Glomerular visceral epithelial cell (primary cell): ENCODE measurements around the gene ANKS6.

Experiments used
- DNase-seq: peaks from one replicate; pipeline ENCODE4 v3.0.0-alpha.2; 2016; ENCODE audit errors: extremely low spot score

Gene ANKS6

DNA sequence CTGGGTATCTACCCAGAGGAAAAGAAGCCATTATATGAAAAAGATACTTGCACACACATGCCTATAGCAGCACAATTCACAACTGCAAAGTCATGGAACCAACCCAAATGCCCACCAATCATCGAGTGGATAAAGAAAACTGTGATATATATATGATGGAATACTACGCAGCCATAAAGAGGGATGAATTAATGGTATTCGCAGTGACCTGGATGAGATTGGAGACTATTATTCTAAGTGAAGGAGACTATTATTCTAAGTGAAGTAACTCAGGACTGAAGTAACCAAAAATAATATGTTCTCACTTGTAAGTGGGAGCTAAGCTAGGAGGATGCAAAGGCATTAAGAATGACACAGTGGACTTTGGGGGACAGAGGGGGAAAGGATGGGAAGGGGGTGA, 57.6 kb downstream of the ANKS6 start:
- no peak for DNase-seq

DNA sequence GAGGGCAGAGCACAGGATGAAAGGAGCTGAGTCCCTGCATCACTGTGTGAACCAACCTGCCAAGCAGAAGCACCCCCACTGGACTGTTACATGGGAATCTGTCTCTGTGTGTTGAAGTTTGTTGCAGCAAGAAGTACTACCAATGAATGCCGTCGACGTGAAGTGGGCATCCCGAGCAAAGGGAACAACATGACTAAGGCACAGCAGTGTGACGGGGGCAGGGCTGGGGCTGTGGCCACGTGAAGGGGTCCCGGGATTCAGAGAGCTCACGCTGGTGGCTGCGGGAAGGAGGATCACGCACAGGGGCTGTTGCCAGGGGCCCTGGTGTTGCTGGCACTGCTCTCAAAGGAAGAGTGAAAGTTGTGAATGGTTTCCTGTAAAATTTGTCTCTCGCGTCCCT, 60.1 kb downstream of the ANKS6 start:
- no peak for DNase-seq

DNA sequence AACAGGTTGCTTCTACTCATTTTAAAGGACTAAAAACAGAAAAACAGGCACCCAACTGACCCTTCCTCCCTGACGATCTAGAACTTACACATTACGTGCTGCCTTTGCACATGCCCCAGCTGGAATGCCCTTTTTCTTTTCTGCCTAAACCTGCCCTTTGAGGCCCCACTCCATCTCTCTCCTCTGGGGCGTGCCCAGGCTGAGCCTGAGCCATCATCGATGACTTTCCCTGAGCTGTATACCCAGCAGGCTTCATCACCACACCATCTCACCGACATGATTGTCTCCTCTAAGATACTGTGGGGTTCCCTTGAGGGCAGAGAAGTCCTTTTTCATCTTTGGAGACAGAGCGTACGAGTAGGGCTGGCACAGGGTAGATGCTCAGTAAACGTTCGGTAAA, 63.6 kb downstream of the ANKS6 start:
- no peak for DNase-seq

DNA sequence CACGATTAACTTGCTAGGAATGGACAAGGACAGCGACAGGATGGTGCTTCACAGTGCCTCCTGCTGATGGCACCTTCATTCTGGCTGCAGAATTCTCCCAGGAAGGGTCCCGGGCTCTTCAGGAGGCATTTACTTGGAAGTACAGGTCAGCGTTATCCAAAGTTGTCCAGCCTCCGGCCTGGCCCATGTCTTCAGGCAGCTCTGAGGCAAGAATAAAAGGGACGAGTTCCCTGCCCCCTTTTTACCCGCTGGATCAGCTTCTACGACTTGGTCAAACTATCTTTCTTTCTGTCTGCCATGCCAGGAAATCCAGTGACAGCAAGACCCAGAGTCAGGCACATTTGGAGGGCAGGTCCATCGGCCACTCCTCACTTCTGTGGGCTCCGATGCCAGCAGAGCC, 64.3 kb downstream of the ANKS6 start:
- DNase-seq = no peak

DNA sequence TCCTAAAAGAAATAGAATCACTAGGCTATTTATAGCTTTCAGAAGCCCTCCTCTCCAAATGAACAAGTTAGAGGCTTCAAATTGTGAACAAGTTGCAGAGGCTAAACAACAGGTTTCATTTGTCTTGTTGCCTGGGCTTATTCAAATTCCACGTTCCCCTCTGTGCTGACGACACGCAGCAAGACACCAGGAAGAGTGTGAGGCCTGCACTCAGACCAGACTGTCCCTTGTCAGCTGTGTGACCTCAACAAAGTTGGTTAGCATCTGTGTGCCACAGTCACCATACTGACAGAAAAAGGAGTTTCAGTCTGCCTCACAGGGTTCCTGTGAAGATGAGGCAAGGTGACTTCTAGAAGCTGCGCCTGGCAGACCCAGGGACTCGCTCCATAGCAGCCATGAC, 65.5 kb downstream of the ANKS6 start:
- DNase-seq = no peak

DNA sequence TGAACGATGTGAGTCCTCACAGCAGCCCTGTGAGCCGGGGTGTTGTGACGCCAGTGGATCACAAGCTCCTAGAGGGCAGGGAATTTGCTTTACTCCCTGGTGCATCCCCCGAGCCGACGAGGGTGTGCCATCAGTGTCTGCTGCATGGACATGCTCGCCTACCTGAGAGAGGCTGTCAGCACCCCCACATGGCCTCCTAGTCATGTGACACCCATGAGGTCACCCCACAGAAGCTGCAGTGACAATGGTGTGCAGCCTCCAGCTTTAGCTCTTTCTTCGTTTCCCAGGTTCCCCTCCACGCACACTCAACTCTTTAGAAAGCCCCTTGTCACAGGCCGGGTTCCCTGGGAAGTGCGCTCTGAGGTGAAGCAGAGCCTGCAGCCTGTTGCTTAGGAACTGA, 67.9 kb downstream of the ANKS6 start:
- DNase-seq = no peak

DNA sequence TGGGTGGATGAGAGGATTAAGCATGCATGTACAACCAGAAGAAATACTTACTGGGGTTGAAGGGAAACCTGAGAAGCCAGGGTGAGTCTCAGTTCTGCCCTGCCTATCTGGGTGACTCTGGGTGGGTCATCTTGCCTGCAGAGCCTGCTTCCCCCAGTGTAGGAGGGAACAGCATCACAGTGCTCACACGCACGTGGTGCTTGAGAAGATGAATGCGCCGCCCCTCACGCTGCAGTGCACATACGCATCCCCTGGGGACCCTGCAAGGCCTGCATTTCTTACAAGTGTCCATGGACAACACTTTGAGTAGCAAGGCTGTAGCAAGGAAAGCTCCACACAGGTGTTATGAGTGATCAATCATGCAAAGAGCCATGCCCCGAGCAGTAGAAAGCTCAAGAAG, 68.9 kb downstream of the ANKS6 start:
- no peak for DNase-seq

DNA sequence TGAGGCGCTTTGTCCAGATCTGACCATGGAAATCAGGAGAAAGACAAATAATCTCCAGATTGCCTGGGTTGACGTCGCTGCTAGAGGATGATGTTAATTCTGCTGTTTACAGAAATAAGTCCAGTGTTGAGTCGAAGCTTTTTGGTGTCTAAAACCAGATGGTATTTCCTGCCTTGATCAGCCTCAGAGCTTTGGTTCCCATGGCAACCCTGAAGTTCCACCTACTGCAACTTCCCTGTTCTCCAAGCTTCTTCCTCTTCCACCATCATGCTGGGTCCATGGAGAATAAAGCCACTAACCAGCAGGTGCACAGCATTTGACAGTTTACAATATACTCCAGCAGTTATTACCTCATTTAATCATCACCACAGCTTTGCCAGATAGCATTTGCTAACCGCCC, 69.6 kb downstream of the ANKS6 start:
- DNase-seq = no peak

DNA sequence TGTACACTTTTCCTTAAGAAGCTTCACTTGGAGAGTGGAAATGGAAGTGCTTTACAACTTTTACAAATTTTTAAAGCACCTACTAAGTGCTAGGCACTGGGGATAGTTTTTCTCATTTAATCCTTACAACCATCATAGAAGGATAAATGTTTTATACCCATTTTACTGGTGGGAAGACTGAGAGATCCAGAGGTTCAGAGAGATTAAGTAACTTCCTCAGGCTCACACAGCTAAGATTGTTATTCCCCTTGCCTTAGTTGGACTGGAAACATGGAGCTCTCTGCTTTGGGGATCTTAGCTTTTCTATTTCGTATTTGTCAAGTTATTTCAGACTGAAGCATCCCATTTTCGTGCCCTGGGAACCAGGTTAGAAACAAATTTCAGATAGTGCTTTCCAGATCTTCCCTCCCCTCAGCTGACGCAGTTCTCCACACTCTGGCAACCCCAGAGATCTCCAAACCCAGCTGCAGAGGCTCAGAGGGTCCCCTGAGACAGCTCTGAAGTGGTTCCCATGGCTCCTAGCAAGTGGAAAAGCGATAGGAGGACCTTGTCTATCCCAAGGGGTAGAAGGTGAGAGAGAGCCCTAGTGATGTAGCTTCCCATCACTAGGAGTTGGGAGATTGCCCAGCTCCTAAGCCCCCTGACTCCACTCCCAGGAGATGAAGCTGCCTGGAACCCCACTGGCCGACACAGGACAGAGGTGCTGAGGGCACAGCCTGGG, 71.4 kb downstream of the ANKS6 start:
- no peak for DNase-seq

DNA sequence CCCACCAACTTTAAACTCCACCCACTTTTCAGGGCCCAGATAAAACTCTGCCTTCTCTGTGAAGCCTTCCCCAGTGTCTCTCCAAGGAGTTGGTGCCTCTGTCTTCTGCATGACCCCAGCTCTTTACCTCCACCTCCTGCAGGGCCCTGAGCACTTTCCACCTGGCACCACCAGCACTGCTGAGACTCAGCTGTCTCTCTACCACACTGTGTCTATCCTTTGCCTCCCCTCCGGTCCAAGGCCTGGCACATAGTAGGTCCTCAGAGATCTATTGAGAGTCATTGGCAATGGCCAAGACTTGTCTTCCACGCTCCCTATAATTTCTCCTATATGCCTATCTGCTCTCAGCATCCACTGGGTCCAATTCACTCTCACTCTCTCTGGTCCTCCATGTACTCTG, 74.7 kb downstream of the ANKS6 start:
- DNase-seq = no peak

DNA sequence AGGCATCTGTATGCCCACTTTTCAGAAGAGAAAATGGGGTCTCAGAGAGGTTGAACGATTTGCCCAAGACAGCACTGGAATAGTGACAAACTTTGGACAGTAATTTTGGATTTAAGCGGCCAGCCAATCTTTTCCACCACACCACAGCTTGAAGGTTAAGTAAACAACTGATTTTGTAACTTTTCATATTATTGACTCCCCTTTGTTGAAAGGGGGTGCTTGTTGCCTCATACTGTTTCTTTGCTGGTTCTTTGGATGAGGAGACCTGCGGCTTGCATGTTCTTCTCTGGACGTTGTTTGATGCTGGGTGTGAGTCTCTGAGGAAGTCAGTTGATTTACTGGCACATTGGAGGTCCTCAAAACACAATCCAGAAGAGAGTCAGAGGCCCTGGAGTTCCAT, 76.0 kb downstream of the ANKS6 start:
- no peak for DNase-seq

DNA sequence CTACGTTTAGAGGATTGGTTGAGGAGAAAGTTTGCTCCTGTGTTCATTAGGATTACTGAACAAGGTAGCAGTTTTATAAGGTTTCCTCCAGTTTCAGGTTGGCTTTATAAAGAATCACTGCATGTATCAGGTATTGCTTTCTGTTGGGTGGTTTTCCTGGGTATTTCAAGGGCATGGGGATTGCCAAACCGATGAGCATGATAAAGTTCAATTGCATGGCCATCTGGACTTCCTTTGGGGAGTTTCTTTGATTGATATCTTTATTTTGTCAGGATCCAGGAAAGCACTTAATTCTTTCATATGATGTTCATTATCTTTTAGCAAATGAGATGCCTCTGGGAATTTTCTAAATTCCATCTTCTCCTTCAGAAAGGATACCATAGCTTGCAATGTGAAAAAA, 77.3 kb downstream of the ANKS6 start:
- no peak for DNase-seq

DNA sequence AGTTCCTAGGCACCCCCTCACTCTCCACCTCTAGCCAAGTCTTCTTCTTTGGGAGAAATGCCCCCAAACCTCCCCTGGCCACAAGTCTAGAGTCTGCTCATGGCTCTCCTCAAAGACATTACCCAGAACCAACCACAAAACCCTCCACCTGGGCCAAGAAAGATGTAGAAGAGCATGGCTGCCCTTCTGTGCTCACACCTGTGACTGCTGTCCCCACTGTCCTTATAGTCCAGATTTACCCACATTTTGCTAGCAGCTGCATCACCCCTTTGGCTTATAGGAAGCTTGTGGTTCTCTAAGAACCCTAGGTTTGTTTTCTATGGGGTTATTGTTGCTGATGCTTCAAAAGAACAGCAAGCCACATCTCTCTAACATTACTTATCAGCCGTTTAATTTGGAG, 81.5 kb downstream of the ANKS6 start:
- DNase-seq = no peak

DNA sequence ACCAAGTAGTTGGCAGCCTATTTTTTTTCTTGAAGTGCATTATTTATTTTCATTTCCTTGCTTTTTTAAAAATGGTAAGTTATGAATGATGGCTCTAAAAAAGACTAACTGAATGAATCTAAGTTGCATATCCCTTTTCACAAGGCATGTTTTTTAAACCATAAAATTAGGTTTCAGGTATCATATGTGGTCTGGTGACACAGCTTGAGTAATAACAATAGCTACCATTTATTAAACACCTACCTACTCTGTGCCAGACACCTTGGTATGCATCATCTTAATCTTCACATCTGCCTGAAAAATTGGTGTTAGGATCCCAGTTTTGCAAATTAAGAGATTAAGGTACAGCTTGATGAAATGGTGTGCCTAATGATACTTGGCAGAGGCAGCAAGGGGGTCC, 83.4 kb downstream of the ANKS6 start:
- no peak for DNase-seq

DNA sequence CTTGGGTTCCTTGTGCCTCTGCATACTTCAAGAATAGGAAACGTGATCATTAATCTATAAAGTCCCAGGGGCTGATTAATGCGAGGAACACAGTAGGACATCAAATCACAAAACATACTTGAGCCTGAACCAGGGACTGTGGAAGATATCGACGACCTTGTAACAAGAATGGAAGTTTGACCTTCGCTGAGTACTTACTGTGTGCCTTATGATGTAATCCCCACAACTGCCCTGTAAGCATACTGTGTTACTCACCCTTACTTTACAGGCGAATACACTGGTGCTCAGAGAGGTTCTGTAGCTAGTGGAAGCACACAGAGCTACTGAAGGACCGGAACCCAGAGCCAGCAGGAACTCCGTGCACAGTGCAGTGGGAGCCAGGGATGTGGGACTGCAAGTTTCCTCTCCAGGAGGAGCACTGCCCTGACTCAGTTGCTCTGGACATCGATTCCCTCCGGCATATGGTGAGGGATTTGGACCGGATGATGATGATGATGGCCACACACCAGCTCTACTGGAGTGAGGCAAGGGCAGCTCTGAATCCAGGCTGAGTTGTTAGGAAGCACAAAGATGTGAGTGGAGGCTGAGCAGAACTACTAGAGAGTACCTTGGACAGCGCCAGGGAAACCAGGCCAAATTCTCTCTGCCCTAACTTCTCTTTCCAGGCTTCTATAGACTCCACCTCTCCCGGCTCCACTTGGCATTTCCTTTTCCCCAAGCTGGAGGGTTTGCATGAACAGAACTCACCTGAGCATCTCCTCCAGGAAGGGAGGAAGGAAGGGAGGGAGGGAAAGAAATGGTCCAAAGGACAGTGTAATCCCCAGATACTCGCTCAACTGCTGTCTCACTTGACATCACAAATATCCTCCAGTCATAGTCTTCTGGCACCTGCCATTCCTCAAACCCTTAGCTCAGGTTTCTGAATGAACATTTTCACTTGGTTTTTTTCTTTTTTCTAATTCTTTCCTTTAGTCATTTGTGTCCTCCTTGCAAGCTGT, 86.1 kb downstream of the ANKS6 start:
- DNase-seq = peak; percentile 33

DNA sequence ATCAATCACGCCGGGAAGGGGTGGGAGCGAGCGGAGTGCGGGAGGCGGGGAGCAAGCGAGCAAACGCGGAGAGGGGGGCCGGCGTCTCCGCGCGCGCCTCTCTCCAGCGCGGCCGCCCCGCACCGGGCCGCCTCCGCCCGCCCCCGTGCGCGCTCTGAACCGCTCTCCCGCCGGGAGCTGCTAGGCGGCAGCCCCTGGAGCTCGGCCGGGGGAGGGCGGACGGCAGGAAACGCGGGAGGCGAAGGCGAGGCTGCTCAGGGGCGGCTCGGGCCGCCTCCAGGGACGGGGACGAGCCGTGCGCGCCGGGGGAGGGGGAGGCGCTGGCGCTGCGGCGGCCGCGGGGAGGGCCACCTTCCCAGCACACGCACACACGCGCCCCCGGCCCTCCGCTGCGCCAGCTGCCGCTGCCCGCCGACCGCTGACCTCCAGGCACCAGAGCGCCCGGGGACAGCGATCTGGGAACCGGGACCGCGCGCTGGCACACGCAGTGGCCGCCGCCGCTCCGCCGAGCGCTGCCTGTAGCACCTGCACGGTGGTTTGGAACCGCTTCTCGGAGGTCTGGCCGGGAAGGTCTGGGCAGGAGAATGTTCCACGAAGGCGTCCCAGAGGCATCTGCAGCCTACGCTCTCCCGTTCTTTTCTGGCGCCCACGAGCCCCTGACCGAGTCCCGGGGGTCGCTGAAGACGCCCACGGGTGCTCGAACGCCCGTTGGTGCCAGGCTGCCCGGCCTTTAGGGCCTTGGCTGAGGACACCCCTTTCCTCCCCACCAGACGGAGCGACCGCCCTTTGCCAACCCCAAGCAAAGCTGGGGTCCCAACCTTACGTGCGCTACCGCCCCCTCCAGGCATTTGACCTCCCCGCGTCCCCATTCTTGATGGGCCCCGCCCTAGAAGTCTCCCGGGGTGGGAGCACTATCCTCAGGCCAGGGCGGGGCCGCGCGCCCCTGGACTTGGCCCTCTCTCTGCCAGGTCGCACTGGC, 87.1 kb downstream of the ANKS6 start, which contains the start of gene GABBR2:
Gene GABBR2 (minus strand): TSS at position 3 of the 979 bp plus-strand sequence. CDS start 198 bp downstream, outside the sequence.
- peak; percentile 15 for DNase-seq

DNA sequence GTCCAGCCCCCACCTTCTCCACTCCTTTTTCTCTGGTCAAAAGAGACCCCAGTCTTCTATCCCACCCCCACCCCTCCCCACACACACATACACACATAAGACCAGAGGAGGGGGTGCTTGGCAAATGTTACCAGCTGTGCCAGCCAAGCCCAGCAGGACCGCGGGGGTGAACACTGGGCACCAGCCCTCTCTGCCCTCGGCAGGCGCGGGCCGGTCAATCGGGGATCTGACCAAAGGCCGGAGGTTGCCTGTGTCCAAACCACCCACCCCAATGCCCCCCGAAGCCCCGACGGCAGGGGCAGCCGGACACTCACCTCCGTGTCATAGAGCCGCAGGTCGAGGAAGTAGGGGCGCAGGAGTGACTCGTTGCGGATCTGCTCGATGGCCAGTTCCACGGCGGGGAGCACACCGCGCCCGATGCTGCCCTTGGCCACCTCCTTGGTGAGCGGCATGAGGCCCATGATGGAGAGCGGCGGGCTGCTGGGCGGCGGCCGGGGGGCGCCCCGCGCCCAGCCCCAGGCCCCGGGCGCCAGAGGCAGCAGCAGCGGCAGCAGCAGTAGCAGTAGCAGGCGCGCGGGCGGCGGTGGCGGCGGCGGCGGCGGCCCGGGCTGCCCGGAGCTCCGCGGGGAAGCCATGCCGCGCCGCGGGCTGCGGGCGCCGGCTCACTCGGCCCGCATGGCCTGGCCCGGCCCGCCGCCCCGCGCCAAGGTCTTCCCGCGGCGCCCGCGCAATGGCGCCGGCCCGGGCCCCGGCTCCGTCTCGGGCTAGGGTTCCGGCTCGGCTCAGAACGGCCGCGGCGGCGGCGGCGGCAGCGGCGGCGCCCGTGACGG, 88.0 kb downstream of the ANKS6 start:
- no peak for DNase-seq

DNA sequence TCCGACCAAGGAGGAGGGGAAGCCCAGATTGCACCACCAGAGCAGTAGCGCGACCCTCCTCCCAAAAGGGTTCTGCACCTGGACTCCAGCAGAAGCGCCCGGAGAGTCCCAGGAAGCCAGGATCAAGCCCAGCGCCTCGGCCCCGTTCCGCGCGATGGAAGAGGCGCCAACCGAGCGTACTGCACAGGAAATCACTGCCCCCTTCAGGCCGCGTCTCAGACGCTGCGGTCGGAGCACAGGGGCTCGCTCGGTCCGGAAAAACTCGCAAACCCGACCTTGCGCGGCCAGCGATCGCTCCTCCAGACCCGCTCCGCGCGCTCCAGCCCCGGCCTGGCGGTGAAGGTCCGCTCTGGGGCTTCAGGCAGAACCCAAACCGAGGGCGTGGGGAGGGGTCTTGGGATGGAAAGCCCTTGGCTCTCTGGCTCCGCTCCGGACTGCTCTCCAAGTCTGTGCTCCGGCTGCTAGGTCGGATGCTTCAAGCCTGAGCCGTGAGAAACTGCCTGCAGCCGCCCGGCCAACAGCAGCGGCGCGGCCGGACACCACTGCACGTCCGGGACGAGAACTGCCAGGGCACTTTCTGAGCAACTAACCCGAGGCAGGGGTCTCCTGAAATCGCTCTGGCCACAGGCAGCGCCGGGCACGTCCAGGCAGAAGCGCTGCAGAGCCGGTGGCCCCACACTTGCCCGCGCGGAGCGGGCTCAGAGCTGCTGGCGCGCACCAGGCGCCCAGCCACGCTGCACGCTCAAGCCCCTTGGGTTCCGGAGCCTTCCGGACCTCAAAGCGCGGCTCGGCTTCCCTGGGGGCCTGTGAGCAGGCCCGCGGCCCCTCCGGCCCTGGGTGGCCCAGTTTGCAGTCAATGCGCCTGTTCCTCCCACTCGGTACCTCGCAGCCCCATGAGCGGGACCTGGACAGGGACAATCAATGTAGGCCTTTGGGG, 88.9 kb downstream of the ANKS6 start:
- DNase-seq = peak; percentile 68

DNA sequence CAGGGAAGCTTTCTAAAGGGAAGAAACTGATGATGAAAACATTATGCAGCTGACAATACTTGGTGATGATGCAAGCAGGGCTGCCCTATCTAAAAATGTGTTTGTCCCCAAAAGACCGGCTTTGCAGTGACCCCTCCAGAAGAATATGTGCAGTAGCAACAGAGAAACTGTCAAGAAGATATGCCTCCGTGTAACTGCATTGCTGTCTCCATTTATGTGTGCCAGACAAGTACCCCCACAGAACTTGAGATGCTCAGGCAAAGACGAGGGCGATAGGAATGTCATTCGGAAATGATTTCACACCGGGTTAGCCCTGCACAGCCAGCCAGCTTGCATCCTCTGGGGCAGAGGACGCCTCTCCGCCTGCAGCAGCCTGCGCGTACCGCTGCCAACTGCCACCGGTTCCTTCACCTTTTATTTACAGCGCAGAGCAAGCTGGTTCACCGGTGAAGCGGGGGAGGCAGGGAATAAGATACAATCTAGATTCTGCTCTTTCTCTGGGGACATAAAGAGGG, 89.6 kb downstream of the ANKS6 start:
- no peak for DNase-seq
